HG03432 (cell line): ENCODE measurements around the gene NDUFA3.
A peak's percentile ranks its signal among the peaks of the same experiment; 100 is the strongest.
"Not testable (repeated sequence)": the region's sequence is repeated elsewhere in the genome, so short reads cannot be mapped to it uniquely, and the experiment has no call there.

ENCODE experiments used
- ATAC-seq: cut with Tn5 transposase; IDR thresholded peaks from one replicate; pipeline ENCODE4 v1.9.1; 2021; ENCODE audit warnings: mild to moderate bottlenecking, moderate library complexity; ENCODE audit not compliant: unreplicated experiment

Gene NDUFA3

DNA sequence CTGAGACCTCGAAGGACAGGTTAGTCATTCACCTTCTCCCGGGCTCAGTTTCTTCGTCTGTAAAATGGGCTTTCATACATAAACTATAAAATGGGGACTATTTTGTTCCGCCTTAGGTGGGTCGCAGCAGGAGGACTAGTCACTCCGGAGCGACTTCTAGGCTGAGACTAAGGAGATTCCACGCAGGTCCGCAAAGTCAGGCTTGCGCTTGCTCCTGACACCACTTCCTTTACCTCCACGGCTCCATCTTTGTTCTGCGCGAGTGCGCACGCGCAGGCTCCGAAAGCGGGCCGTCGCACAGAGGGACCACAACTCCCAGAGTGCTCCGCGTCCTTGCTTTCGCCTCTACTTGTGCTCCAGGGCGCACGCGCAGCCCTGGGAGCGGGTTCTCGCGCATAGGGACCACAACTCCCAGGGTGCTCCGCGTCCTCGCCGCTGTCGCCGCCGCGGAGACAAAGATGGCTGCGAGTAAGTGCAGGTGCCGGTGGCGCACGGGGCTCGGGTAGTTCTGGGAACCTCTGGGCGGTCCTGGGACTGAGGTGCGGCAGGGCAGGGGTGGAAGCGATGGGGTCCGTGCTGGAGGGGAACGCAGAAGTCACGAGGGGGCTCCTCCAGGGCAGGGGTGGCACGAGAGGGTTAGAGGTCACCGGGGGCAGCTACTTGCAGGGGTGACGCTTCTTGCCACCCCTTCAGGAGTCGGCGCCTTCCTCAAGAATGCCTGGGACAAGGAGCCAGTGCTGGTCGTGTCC lies at the start of gene NDUFA3:
TSS of gene NDUFA3 (plus strand) at position 435 of the 749 bp plus-strand sequence. CDS start at position 459, 24 bp downstream.
- ATAC-seq, result peak; percentile 94

DNA sequence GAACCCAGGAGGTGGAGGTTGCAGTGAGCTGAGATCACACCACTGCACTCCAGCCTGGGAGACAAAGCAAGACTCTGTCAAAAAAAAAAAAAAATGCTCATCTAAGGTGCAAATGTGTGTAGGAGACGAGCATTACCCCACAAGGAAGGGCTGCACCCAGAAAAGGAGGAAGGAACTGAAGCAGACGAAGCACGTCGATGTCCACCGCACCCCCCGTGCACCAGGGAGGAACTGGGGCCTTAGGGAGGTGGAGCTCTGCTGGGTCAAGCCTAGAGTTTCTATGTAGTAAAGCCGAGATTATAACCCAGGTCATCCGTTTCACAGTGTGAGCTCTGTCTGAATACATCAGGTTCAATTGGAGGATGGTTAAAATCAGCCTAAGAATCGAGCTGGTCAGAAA lies 40.0 kb upstream of the NDUFA3 start:
- ATAC-seq, result no peak

DNA sequence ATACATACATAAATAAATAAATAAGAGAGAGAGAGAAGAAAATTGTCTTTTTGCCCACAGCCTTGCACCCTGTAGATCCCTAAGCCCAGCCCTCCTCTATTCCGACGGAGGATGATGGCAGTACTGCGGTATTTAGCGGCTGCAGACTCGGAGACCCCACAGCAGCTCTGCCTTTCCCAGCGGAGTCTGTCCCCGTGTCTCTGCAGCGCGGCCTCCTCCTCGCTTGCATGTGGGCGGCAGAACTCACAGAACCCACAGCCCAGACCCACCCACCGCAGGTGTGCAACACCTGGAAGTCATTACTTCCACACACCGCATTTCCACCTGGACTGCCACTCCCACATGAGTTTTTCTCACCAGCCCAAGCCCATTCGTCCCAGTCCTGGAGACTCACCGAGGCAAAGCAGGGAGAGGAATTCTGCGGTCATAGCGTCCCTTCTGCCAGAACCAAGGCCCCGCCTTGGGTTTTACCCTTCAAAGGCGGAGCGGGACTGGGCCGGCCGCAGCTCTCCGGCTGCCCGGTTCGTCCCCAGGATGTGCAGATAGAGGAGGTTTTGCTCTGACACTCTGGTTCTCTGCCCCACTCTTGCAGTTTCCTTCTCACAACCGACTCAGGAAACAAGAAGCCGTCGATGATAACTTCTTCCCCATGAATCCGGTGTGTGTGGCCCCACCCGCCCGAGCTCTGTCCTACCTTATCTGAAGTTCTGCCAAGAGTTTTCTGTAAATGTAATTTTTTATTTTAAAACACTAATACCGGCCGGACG lies 39.1 kb upstream of the NDUFA3 start, which contains the start of gene VSTM1:
TSS of gene VSTM1 (minus strand) at position 548 of the 767 bp plus-strand sequence. CDS start at position 428, 120 bp downstream.
- no peak for ATAC-seq

DNA sequence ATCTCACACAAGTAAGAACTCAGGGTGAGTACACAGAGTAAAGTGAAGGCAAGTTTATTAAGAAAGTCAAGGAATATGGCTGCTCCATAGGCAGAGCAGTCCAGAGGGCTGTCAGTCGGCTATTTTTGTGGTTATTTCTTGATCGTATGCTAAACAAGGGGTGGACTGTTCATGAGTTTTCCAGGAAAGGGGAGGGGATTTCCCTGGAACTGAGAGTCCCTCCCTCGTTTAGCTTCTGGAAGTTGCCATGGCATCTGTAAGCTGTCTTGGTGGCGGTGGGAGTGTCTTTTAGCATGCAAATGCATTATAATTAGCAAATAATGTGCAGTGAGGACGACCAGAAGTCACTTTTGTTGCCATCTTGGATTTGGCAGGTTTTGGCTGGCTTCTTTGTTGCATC lies 33.2 kb upstream of the NDUFA3 start:
- no peak for ATAC-seq

DNA sequence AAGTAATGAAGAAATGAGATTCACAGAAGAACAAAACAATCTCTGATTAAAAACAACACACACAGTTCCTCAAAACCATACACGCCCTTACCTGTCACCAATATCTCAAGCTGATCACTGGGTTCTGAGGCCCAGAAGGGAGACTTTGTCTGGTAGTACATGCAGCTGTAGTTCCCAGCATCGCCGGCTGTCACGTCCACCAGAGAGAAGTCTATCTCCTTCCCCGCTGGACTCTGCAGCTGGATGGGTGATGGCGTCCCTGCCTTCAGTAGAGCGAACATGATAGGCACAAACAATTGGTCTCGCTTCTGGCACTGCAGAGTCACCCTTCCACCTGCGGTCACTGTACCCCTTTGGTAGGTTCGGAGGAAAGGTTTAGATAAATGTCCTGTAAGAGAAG lies 28.8 kb upstream of the NDUFA3 start:
- ATAC-seq, result no peak

GRCh38 chr19:54074851-54075250 lies 27.8 kb upstream of the NDUFA3 start:
- no peak for ATAC-seq

GRCh38 chr19:54077334-54077733 lies 25.3 kb upstream of the NDUFA3 start:
- no peak for ATAC-seq

- no peak for ATAC-seq
Observed at GRCh38 chr19:54081032-54081431, 21.6 kb upstream of the NDUFA3 start, which contains the start of gene TARM1. Gene TARM1, minus strand, starts transcription at chr19:54081365. Its CDS starts 25 bp downstream, at chr19:54081340.

- ATAC-seq, result no peak
Observed at GRCh38 chr19:54084410-54084809, 18.2 kb upstream of the NDUFA3 start.

DNA sequence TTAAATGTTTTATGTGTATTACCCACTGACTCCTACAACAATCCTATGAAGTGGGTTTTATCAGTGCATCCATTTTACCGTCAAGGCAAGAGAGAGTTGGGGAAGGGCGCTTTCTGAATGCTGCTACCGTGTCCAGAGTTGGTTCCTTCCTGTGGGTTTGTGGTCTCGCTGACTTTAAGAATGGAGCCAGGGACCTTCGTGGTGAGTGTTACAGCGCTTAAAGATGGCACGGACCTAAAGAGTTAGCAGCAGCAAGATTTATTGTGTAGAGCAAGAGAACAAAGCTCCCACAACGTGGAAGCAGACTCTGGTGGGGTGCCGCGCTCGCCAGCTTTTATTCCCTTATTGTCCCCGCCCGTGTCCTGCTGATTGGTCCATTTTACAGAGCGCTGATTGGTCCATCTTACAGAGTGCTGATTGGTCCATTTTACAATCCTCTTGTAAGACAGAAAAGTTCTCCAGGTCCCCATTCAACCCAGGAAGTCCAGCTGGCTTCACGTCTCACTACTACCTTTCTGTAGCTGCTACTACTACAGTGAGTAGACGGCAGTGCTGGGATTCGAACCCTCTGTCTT lies 8.1 kb upstream of the NDUFA3 start:
- ATAC-seq, result no peak

DNA sequence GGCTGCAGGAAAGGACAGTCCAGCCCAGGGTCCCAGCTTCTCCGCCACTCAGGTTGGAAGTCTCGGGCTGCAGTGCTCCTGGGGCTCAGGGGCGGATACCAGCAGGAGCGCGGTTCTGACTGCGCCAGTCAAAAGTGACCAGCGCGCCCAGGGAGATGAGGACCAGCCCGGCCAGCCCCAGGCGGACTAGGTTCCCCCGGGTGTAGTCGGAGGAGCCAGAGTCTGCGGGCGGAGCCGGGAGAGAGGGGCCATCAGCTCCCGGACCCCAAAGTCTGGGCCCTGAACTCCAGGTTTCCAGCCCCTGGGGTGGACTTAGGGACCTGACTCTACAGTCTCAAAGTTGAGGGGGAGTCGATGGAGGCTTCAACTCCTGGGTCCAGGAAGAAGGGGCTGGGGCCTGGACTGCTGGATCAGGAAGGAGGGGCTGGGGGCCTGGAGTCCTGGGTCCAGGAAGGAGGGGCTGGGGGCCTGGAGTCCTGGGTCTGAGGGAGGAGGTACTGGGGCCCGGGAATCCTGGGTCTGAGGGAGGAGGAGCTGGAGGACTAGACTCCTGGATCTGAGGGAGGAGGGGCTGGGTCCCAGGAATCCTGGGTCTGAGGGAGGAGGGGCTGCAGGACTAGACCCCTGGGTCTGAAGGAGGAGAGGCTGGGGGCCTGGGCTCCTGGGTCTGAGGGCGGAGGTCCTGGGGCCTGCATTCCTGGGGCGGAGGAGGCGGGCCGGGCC lies 7.4 kb upstream of the NDUFA3 start:
- ATAC-seq, result no peak

DNA sequence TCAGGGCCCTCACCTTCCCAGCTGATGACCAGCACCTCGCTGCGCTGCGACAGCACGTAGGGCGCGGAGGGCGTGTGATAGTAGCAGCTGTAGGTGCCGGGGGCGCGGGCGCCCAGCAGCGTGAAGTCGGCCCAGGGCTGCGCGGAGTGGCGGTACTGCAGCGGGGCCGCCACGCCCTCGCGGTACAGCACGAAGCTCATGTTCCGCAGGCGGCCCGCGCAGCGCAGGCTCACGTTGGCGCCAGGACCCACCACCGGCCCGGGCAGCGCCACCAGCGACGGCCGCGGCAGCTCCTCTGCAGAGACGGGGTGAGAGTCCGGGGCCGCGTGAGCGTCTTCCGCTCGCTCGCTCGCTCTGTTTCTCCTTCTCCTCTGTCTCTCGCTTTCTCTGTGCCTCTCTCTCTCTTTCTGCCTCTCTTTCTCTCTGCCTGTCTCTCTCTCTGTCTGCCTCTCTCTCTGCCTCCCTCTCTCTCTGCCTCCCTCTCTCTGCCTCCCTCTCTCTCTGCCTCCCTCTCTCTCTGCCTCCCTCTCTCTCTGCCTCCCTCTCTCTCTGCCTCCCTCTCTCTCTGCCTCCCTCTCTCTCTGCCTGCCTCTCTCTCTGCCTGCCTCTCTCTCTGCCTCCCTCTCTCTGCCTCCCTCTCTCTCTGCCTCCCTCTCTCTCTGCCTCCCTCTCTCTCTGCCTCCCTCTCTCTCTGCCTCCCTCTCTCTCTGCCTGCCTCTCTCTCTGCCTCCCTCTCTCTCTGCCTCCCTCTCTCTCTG lies 6.6 kb upstream of the NDUFA3 start:
- not testable (repeated sequence) for ATAC-seq

DNA sequence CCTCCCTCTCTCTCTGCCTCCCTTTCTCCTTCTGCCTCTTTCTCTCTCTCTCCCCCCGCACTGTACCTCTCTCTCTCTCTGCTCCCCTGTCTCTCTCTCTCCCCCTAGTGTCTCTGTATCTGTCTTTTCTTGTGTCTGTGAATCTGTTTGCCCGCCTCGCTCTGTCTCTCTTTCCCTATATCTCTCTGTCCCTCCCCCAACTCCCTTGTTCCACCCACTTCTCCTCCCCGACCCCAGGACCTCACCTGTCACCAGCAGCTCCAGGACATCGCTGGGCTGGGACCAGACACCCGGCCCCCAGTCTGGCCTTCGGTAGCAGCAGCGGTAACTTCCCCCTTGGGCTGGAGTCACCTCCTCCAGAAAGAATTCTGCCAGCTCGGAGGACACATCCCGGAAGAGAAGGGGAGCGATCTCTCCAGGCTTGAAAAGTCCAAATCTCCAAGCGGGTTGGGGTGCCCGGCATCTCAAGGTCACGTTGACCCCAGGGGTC lies 6.0 kb upstream of the NDUFA3 start:
- no peak for ATAC-seq

GRCh38 chr19:54099190-54099902 lies 3.3 kb upstream of the NDUFA3 start:
- no peak for ATAC-seq

- ATAC-seq, result not testable (repeated sequence)
Observed at GRCh38 chr19:54099903-54100255, 2.8 kb upstream of the NDUFA3 start.

- ATAC-seq, result no peak
Observed at GRCh38 chr19:54100561-54100960, 2.1 kb upstream of the NDUFA3 start, which contains the start of gene OSCAR. Gene OSCAR, minus strand, starts transcription at chr19:54100803. Its CDS starts 11 bp downstream, at chr19:54100792.

GRCh38 chr19:54104998-54105715 lies 2.5 kb downstream of the NDUFA3 start:
- no peak for ATAC-seq

DNA sequence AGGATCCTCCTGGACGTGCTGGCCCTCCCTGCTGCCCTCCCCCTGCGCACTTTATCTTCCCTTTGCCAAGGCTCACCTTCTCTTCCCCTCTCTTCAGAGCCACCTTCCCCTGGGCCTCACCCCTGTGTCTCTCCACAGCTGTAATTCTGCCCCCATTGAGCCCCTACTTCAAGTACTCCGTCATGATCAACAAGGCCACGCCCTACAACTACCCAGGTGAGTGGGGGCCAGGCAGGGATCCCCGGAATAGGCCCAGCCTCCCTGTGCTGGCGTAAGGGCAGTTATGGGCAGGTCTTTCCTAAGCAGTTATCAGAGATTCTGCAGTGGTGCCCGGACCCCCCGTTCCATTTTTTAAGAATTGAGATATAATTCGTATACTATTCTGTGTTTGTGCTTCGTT lies 3.1 kb downstream of the NDUFA3 start:
- ATAC-seq, result no peak

GRCh38 chr19:54106716-54107115 lies 4.1 kb downstream of the NDUFA3 start:
- no peak for ATAC-seq
